PC-3 (cell line): ENCODE measurements around the gene POLR3B. TPM values are rescaled to one million over a fixed set of nuclear protein-coding genes. Genes with fewer than 3 reads are reported as not detected.

Experiments
- ATAC-seq: fragments of 200-7000 bp; cut with Tn5 transposase; 2 replicates; pipeline ENCODE4 v1.9.1; 2020; ENCODE audit warnings: mild to moderate bottlenecking, moderate library complexity
- BruUV-seq: library from RNA; stranded (reverse); fragments of 400-500 nt; replicated peaks from 2 replicates; lab custom pipeline; 2021; lab: Mats Ljungman, UMichigan
- CTCF ChIA-PET: fragments of 300-600 bp; sonication (Branson Sonifier 250); formaldehyde crosslinking; loops from one replicate; lab custom pipeline; 2022; ENCODE audit warnings: antibody characterized with exemption; lab: Charles Lee
- POLR2A ChIA-PET: fragments of 300-600 bp; sonication (Branson Sonifier 250); formaldehyde crosslinking; loops from one replicate; lab custom pipeline; 2022; ENCODE audit warnings: antibody characterized with exemption; ENCODE audit not compliant: unreplicated experiment; lab: Charles Lee
- DNase-seq: peaks from one replicate; pipeline ENCODE4 v3.0.0-alpha.2; 2015
- H2AFZ ChIP-seq: fragments of 300-600 bp; sonication (generic); 2 replicates; pipeline ENCODE4 v1.6.0; 2016; ENCODE audit warnings: antibody characterized with exemption, low read length
- H3F3A ChIP-seq: fragments of 300-600 bp; sonication (generic); one replicate; pipeline ENCODE4 v1.6.0; 2017; ENCODE audit warnings: antibody characterized with exemption, low read length, control low read depth, mild to moderate bottlenecking; ENCODE audit not compliant: unreplicated experiment
- H3K27ac ChIP-seq: fragments of 300-600 bp; sonication (generic); 2 replicates; pipeline ENCODE4 v1.5.1; 2016; ENCODE audit warnings: mild to moderate bottlenecking, low read length
- H3K27me3 ChIP-seq: fragments of 300-600 bp; sonication (generic); 2 replicates; pipeline ENCODE4 v1.6.1; 2016; ENCODE audit warnings: low read length, mixed read lengths
- H3K36me3 ChIP-seq: fragments of 300-600 bp; sonication (generic); 2 replicates; pipeline ENCODE4 v1.6.1; 2016; ENCODE audit warnings: low read depth, mixed run types, low read length, mixed read lengths
- H3K4me1 ChIP-seq: fragments of 300-600 bp; sonication (generic); 2 replicates; pipeline ENCODE4 v1.5.1; 2016; ENCODE audit warnings: low read length; ENCODE audit not compliant: insufficient read depth
- H3K4me2 ChIP-seq: fragments of 300-600 bp; sonication (generic); 2 replicates; pipeline ENCODE4 v1.6.0; 2016; ENCODE audit warnings: low read length
- H3K4me3 ChIP-seq: fragments of 300-600 bp; sonication (generic); 2 replicates; pipeline ENCODE4 v1.5.1; 2016; ENCODE audit warnings: mild to moderate bottlenecking, low read length, mixed read lengths
- H3K79me2 ChIP-seq: fragments of 300-600 bp; sonication (generic); 2 replicates; pipeline ENCODE4 v1.6.1; 2017; ENCODE audit warnings: low read length, mixed read lengths
- H3K9ac ChIP-seq: fragments of 300-600 bp; sonication (generic); 2 replicates; pipeline ENCODE4 v1.6.0; 2016; ENCODE audit warnings: mild to moderate bottlenecking, low read length
- H3K9me2 ChIP-seq: fragments of 300-600 bp; sonication (generic); replicated peaks from 2 replicates; pipeline ENCODE4 v1.6.1; 2016; ENCODE audit warnings: mixed run types, low read length, mixed read lengths
- H3K9me3 ChIP-seq: fragments of 300-600 bp; sonication (generic); 2 replicates; pipeline ENCODE4 v1.6.1; 2016; ENCODE audit warnings: low read length, mixed read lengths
- H4K20me1 ChIP-seq: fragments of 300-600 bp; sonication (generic); 2 replicates; pipeline ENCODE4 v1.6.1; 2016; ENCODE audit warnings: low read length, mixed read lengths
- EZH2 ChIP-seq: fragments of 300-600 bp; sonication (generic); IDR thresholded peaks from one replicate; pipeline ENCODE4 v1.6.1; 2017; ENCODE audit warnings: antibody characterized with exemption, mild to moderate bottlenecking, low read length; ENCODE audit not compliant: unreplicated experiment
- EZH2phosphoT487 ChIP-seq: fragments of 300-600 bp; sonication (generic); IDR thresholded peaks from 2 replicates; pipeline ENCODE4 v1.6.1; 2018; ENCODE audit warnings: mild to moderate bottlenecking, antibody characterized with exemption, low read length, borderline replicate concordance
- intact Hi-C: fragments of 100-400 bp; cut with micrococcal nuclease; formaldehyde crosslinking; loops from 2 replicates; pipeline ENCODE4 v1.9.0; 2023
- total RNA-seq: library from RNA; depleted of rRNA; stranded (reverse); fragments of >200 nt; gene quantifications from 2 replicates; pipeline ENCODE4 v1.2.3, GENCODE V29; 2014
- TF ChIP-seq, protein P1 (sequence below): fragments of 300-600 bp; sonication (generic); conservative IDR thresholded peaks from 2 replicates; pipeline ENCODE4 v1.5.1; 2017; ENCODE audit warnings: antibody characterized with exemption, low read depth, mild to moderate bottlenecking, low read length

The POLR3B gene
- total RNA-seq, 1 experiment from 2014 or later, result 23.4 TPM

DNA sequence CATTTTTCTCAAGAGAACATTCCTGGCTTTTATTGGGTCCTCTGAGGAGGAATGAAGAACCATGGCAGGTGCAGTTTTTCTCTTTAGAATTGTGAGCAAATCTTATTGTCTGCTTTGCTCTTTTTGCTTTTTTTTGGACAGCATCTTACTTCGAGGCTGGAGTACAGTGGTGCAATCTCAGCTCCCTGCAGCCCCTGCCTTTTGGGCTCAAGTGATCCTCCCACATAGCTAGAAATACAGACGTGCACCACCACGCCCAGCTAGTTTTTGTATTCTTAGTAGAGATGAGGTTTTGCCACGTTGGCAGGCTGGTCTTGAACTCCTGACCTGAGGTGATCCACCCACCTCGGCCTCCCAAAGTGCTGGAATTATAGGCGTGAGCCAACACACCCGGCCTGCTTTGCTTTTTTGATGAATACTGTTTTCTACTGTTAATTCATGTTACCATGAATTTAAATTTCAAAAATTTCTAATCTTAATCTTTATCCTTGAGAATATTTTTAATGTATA, 71.5 kb downstream of the POLR3B start:
- H3K9me3 ChIP-seq, result no peaks in the 10 kb centered on the region
- H3K9me2 ChIP-seq, result no peaks in the 10 kb centered on the region
- H3F3A ChIP-seq, result no peaks in the 10 kb centered on the region
- no peak overlapping the region for H3K9ac ChIP-seq
- no peak overlapping the region for H2AFZ ChIP-seq
- no peaks in the 10 kb centered on the region for H3K27me3 ChIP-seq
- intact Hi-C loops, result no loop called here
- no TSS peak for BruUV-seq
- no peak overlapping the region for H3K27ac ChIP-seq
- H3K4me2 ChIP-seq, result no peak overlapping the region
- H3K4me1 ChIP-seq, result no peaks in the 10 kb centered on the region
- no peak for DNase-seq
- no peak overlapping the region for H3K4me3 ChIP-seq
- no peak for ATAC-seq
- ChIA-PET POLR2A (no interaction called here), CTCF (no interaction called here)
- H3K79me2 ChIP-seq, result no peaks in the 10 kb centered on the region
- no peaks in the 10 kb centered on the region for H4K20me1 ChIP-seq
- TF ChIP-seq EZH2phosphoT487, result no peak
- no peak for TF ChIP-seq EZH2
- TF ChIP-seq, protein P1, sequence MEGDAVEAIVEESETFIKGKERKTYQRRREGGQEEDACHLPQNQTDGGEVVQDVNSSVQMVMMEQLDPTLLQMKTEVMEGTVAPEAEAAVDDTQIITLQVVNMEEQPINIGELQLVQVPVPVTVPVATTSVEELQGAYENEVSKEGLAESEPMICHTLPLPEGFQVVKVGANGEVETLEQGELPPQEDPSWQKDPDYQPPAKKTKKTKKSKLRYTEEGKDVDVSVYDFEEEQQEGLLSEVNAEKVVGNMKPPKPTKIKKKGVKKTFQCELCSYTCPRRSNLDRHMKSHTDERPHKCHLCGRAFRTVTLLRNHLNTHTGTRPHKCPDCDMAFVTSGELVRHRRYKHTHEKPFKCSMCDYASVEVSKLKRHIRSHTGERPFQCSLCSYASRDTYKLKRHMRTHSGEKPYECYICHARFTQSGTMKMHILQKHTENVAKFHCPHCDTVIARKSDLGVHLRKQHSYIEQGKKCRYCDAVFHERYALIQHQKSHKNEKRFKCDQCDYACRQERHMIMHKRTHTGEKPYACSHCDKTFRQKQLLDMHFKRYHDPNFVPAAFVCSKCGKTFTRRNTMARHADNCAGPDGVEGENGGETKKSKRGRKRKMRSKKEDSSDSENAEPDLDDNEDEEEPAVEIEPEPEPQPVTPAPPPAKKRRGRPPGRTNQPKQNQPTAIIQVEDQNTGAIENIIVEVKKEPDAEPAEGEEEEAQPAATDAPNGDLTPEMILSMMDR, result no peak
- peaks cover 25% of the 10 kb centered on the region for H3K36me3 ChIP-seq

DNA sequence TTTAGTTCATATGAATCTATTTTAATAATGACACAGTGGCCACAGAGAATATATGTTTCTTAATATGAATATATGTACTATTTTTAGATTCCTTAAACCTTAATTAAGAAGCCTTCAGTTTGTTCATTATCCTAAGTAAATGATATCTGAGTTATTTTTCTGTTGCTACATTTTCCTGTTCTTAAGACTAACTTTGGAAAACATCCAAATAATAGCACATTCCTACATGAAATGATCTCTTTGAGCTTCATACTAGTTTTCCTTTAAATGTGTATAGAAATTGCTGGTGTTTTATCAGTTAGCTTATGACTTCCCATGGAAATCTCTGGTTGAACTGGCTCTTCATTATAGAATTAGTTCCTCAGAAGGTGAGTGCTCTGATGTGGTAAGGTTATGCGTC, 72.1 kb downstream of the POLR3B start:
- Histone ChIP-seq H2AFZ (no peak overlapping the region), H3K27me3 (no peaks in the 10 kb centered on the region), H3K4me1 (no peaks in the 10 kb centered on the region), H3K4me2 (no peak overlapping the region), H3K27ac (no peak overlapping the region), H3K4me3 (no peak overlapping the region), H3F3A (no peaks in the 10 kb centered on the region), H3K9me3 (no peaks in the 10 kb centered on the region), H3K79me2 (no peaks in the 10 kb centered on the region), H4K20me1 (no peaks in the 10 kb centered on the region), H3K9ac (no peak overlapping the region), H3K36me3 (peaks cover 25% of the 10 kb centered on the region), H3K9me2 (no peaks in the 10 kb centered on the region)
- DNase-seq, result no peak
- TF ChIP-seq EZH2 (no peak), EZH2phosphoT487 (no peak)
- TF ChIP-seq, protein P1, result no peak
- ATAC-seq, result no peak
- ChIA-PET POLR2A (no interaction called here), CTCF (no interaction called here)
- intact Hi-C loops, result no loop called here
- BruUV-seq, result no TSS peak

- H3F3A ChIP-seq, result no peaks in the 10 kb centered on the region
- TF ChIP-seq, protein P1, result no peak
- TF ChIP-seq EZH2 (no peak), EZH2phosphoT487 (no peak)
- H3K4me2 ChIP-seq, result no peak overlapping the region
- H4K20me1 ChIP-seq, result no peaks in the 10 kb centered on the region
- intact Hi-C loops, result no loop called here
- H3K4me3 ChIP-seq, result no peak overlapping the region
- H3K79me2 ChIP-seq, result no peaks in the 10 kb centered on the region
- H3K4me1 ChIP-seq, result no peaks in the 10 kb centered on the region
- ChIA-PET POLR2A (no interaction called here), CTCF (no interaction called here)
- no TSS peak for BruUV-seq
- no peaks in the 10 kb centered on the region for H3K9me3 ChIP-seq
- no peak overlapping the region for H3K9ac ChIP-seq
- ATAC-seq, result no peak
- H3K36me3 ChIP-seq, result peaks cover 37% of the 10 kb centered on the region
- H2AFZ ChIP-seq, result no peak overlapping the region
- no peaks in the 10 kb centered on the region for H3K9me2 ChIP-seq
- no peak overlapping the region for H3K27ac ChIP-seq
- DNase-seq, result no peak
- no peaks in the 10 kb centered on the region for H3K27me3 ChIP-seq
These were observed 74.4 kb downstream of the POLR3B start for GRCh38 chr12:106431839-106432411.
